Neural cell (in vitro differentiated cells): ENCODE results near the gene PCDHGC4. TPM values are rescaled to one million over a fixed set of nuclear protein-coding genes. Genes with fewer than 3 reads are reported as not detected.

Experiments
- H2AFZ ChIP-seq: fragments of 200-600, 300-800 bp; sonication (generic), shearing (Covaris generic); 2 replicates; pipeline ENCODE4 v1.6.0; 2014; ENCODE audit warnings: low read depth, mild to moderate bottlenecking, antibody characterized with exemption, low read length, moderate library complexity
- H3F3A ChIP-seq: fragments of 200-600 bp; shearing (Covaris generic); 2 replicates; pipeline ENCODE4 v1.6.1; 2016; ENCODE audit warnings: mild to moderate bottlenecking, moderate library complexity, mixed read lengths, antibody characterized with exemption, low read length; ENCODE audit not compliant: insufficient read depth, poor library complexity, severe bottlenecking
- H3K27ac ChIP-seq: fragments of 200-600, 300-800 bp; sonication (generic), shearing (Covaris generic); 2 replicates; pipeline ENCODE4 v1.5.1; 2014; ENCODE audit warnings: mild to moderate bottlenecking, low read length, moderate library complexity
- H3K27me3 ChIP-seq: fragments of 300-800, 200-600 bp; sonication (generic), shearing (Covaris generic); 2 replicates; pipeline ENCODE4 v1.6.0; 2014; ENCODE audit warnings: mild to moderate bottlenecking, low read depth, low read length, moderate library complexity; ENCODE audit not compliant: insufficient read depth
- H3K36me3 ChIP-seq: fragments of 300-800, 200-600 bp; sonication (generic), shearing (Covaris generic); 2 replicates; pipeline ENCODE4 v1.5.1; 2014; ENCODE audit warnings: mild to moderate bottlenecking, antibody characterized with exemption, low read length, moderate library complexity; ENCODE audit not compliant: insufficient read depth
- H3K4me2 ChIP-seq: fragments of 300-800, 200-600 bp; sonication (generic), shearing (Covaris generic); 2 replicates; pipeline ENCODE4 v1.6.0; 2014; ENCODE audit warnings: mild to moderate bottlenecking, low read length
- H3K4me3 ChIP-seq: fragments of 300-800, 200-600 bp; sonication (generic), shearing (Covaris generic); 2 replicates; pipeline ENCODE4 v1.5.1; 2014; ENCODE audit warnings: mild to moderate bottlenecking, low read length, moderate library complexity
- H3K79me2 ChIP-seq: fragments of 200-600 bp; shearing (Covaris generic); replicated peaks from 2 replicates; pipeline ENCODE4 v1.6.0; 2014; ENCODE audit warnings: mild to moderate bottlenecking, low read length, moderate library complexity; ENCODE audit not compliant: insufficient read depth
- H3K9ac ChIP-seq: fragments of 300-800, 200-600 bp; sonication (generic), shearing (Covaris generic); 2 replicates; pipeline ENCODE4 v1.6.1; 2016; ENCODE audit warnings: mild to moderate bottlenecking, low read length, mixed read lengths
- H3K9me2 ChIP-seq: fragments of 200-600 bp; shearing (Covaris generic); 2 replicates; pipeline ENCODE4 v1.6.1; 2016; ENCODE audit warnings: mild to moderate bottlenecking, low read length, mixed read lengths; ENCODE audit not compliant: insufficient read depth
- H3K9me3 ChIP-seq: fragments of 200-600, 300-800 bp; sonication (generic), shearing (Covaris generic); 2 replicates; pipeline ENCODE4 v1.6.1; 2016; ENCODE audit warnings: mild to moderate bottlenecking, mixed run types, low read length, moderate library complexity, mixed read lengths
- H4K20me1 ChIP-seq: fragments of 200-600 bp; shearing (Covaris generic); 2 replicates; pipeline ENCODE4 v1.6.1; 2016; ENCODE audit warnings: mild to moderate bottlenecking, mixed run types; ENCODE audit not compliant: insufficient read depth
- CTCF ChIP-seq: fragments of 450-650 bp; IDR thresholded peaks from 2 replicates; pipeline ENCODE4 v1.5.1; 2014; ENCODE audit warnings: antibody characterized with exemption, mild to moderate bottlenecking, moderate library complexity; ENCODE audit not compliant: poor library complexity, severe bottlenecking
- EP300 ChIP-seq: fragments of 450-650 bp; conservative IDR thresholded peaks from 2 replicates; pipeline ENCODE4 v1.6.1; 2014; ENCODE audit warnings: antibody characterized with exemption, mild to moderate bottlenecking, moderate library complexity; ENCODE audit not compliant: poor library complexity, severe bottlenecking
- EZH2 ChIP-seq: fragments of 200-600, 300-800 bp; shearing (Covaris generic), sonication (generic); IDR thresholded peaks from 2 replicates; pipeline ENCODE4 v1.6.1; 2014; ENCODE audit warnings: antibody characterized with exemption, low read length, borderline replicate concordance, mild to moderate bottlenecking; ENCODE audit not compliant: insufficient read depth, poor library complexity, severe bottlenecking
- MXI1 ChIP-seq: fragments of 450-650 bp; conservative IDR thresholded peaks from 2 replicates; pipeline ENCODE4 v1.6.1; 2014; ENCODE audit warnings: antibody characterized with exemption, mild to moderate bottlenecking; ENCODE audit not compliant: poor library complexity, severe bottlenecking
- POLR2AphosphoS5 ChIP-seq: IDR thresholded peaks from 2 replicates; pipeline ENCODE4 v1.6.1; 2012
- RAD21 ChIP-seq: fragments of 450-650 bp; conservative IDR thresholded peaks from 2 replicates; pipeline ENCODE4 v1.6.1; 2014; ENCODE audit warnings: antibody characterized with exemption, mild to moderate bottlenecking, moderate library complexity
- REST ChIP-seq: IDR thresholded peaks from 2 replicates; pipeline ENCODE4 v1.6.1; 2012; ENCODE audit warnings: borderline replicate concordance
- SMC3 ChIP-seq: fragments of 450-650 bp; conservative IDR thresholded peaks from 2 replicates; pipeline ENCODE4 v1.6.1; 2014; ENCODE audit warnings: antibody characterized with exemption, mild to moderate bottlenecking, moderate library complexity; ENCODE audit not compliant: poor library complexity
- TAF1 ChIP-seq: IDR thresholded peaks from 2 replicates; pipeline ENCODE4 v1.6.1; 2012; ENCODE audit warnings: low read depth
- polyA plus RNA-seq: library from polyadenylated mRNA; depleted of rRNA; stranded (reverse); fragments of >200 nt; gene quantifications from 2 replicates; pipeline ENCODE4 v1.2.3, GENCODE V29; 2014

PCDHGC4 gene
- polyA plus RNA-seq, 1 donor from 2014 or later = 4.3 TPM

- TF ChIP-seq REST (no peak), EZH2 (no peak), MXI1 (no peak)
Measured at GRCh38 chr5:141517880-141518617, 33.2 kb downstream of the PCDHGC4 start (continued).

- no peak overlapping the region for H2AFZ ChIP-seq
- no peaks in the 10 kb centered on the region for H4K20me1 ChIP-seq
- H3K9me3 ChIP-seq = no peaks in the 10 kb centered on the region
- H3K9ac ChIP-seq = no peak overlapping the region
- no peaks in the 10 kb centered on the region for H3K79me2 ChIP-seq
- H3K36me3 ChIP-seq = peaks cover 11% of the 10 kb centered on the region
- no peak overlapping the region for H3K4me3 ChIP-seq
- TF ChIP-seq MXI1 (no peak), POLR2AphosphoS5 (no peak), EZH2 (no peak), REST (no peak), TAF1 (no peak), EP300 (no peak), SMC3 (no peak), CTCF (no peak), RAD21 (no peak)
- H3F3A ChIP-seq = no peaks in the 10 kb centered on the region
- no peak overlapping the region for H3K27ac ChIP-seq
- no peak overlapping the region for H3K4me2 ChIP-seq
- no peaks in the 10 kb centered on the region for H3K9me2 ChIP-seq
- no peaks in the 10 kb centered on the region for H3K27me3 ChIP-seq
Measured at GRCh38 chr5:141518618-141519015, 33.8 kb downstream of the PCDHGC4 start.
